K562 (cell line): ENCODE data around the gene SCGB1A1. TPM values are rescaled to one million over a fixed set of nuclear protein-coding genes. Genes with fewer than 3 reads are reported as not detected.

Experiments
- ATAC-seq: fragments of 200-7000 bp; cut with Tn5 transposase; 3 replicates; pipeline ENCODE4 v1.9.1; 2020; ENCODE audit warnings: moderate library complexity
- BruUV-seq: library from RNA; stranded (reverse); fragments of 400-500 nt; replicated peaks from 2 replicates; lab custom pipeline; 2021; lab: Mats Ljungman, UMichigan
- CTCF ChIA-PET: fragments of 300-600 bp; formaldehyde crosslinking; extraction: SDS; loops from one replicate; lab custom pipeline; 2021; ENCODE audit warnings: low intra/inter-chr PET ratio; lab: Yijun Ruan, JAX
- POLR2A ChIA-PET: fragments of 300-600, 350-650 bp; sonication (Branson Sonifier 250); formaldehyde crosslinking; extraction: SDS; loops from one replicate; lab custom pipeline; 2021; ENCODE audit warnings: antibody characterized with exemption, inconsistent platforms; lab: Yijun Ruan, JAX
- DNase-seq, 4 experiments: peaks; one replicate each; pipeline versions ENCODE4 v3.0.0 to v3.0.0-alpha.2; 2011 to 2018; ENCODE audit warnings: low spot score in 3 of 4, mixed read lengths in 3 of 4; ENCODE audit errors: extremely low read depth in 1 of 4
- FAIRE-seq: peaks from 2 replicates; lab custom pipeline; 2011; peaks lifted over from hg19 to GRCh38; lab: Jason Lieb, UNC
- H2AFZ ChIP-seq: 2 replicates; pipeline ENCODE4 v1.6.0; 2011; ENCODE audit warnings: low read depth, low read length, control low read depth, inconsistent platforms
- H3K27ac ChIP-seq: fragments of 200-600 bp; 3 replicates; pipeline ENCODE4 v1.8.0; 2011; ENCODE audit warnings: low read depth, mild to moderate bottlenecking, control low read depth, inconsistent platforms, low read length, moderate library complexity, mixed read lengths; ENCODE audit errors: extremely low read depth
- H3K27me3 ChIP-seq, 2 experiments: fragments of 300-600 bp in 1 of 2; 2 replicates in 1 of 2; 3 replicates in 1 of 2; pipeline versions ENCODE4 v1.6.0 to v1.8.0; 2011; ENCODE audit warnings: inconsistent platforms in 2 of 2, low read length in 2 of 2, mild to moderate bottlenecking in 1 of 2, mixed read lengths in 1 of 2, moderate library complexity in 1 of 2; ENCODE audit not compliant: control insufficient read depth in 2 of 2, insufficient read depth in 2 of 2
- H3K36me3 ChIP-seq: fragments of 300-600 bp; 3 replicates; pipeline ENCODE4 v1.8.0; 2011; ENCODE audit warnings: mild to moderate bottlenecking, low read length, inconsistent platforms; ENCODE audit not compliant: control insufficient read depth, insufficient read depth
- H3K4me1 ChIP-seq, 2 experiments: fragments of 200-600 bp in 1 of 2; replicated peaks in 1 of 2; 2 replicates in 1 of 2; 3 replicates in 1 of 2; pipeline versions ENCODE4 v1.5.1 to v1.8.0; 2011; ENCODE audit warnings: inconsistent platforms in 2 of 2, low read length in 2 of 2, mild to moderate bottlenecking in 1 of 2, mixed read lengths in 1 of 2, moderate library complexity in 1 of 2; ENCODE audit not compliant: control insufficient read depth in 2 of 2, insufficient read depth in 2 of 2
- H3K4me2 ChIP-seq: 2 replicates; pipeline ENCODE4 v1.6.1; 2011; ENCODE audit warnings: low read length, control low read depth, inconsistent platforms, mixed read lengths; ENCODE audit not compliant: insufficient read depth
- H3K4me3 ChIP-seq: fragments of 200-600 bp; sonication (generic), shearing (Covaris generic); 2 replicates; pipeline ENCODE4 v1.5.1; 2016; ENCODE audit warnings: control low read depth, inconsistent platforms
- H3K79me2 ChIP-seq: fragments of 200-600 bp; 3 replicates; pipeline ENCODE4 v1.8.0; 2011; ENCODE audit warnings: low read length, inconsistent platforms; ENCODE audit not compliant: control insufficient read depth, insufficient read depth
- H3K9ac ChIP-seq, 2 experiments: 2 replicates each; pipeline versions ENCODE4 v1.6.0 to v1.6.1; 2011; ENCODE audit warnings: low read depth in 2 of 2, low read length in 2 of 2, control low read depth in 1 of 2, inconsistent platforms in 1 of 2, mild to moderate bottlenecking in 1 of 2, mixed read lengths in 1 of 2; ENCODE audit not compliant: insufficient read depth in 1 of 2
- H3K9me1 ChIP-seq: one replicate; pipeline ENCODE4 v1.6.0; 2011; ENCODE audit warnings: inconsistent platforms, mild to moderate bottlenecking, low read length, moderate library complexity; ENCODE audit not compliant: control insufficient read depth, insufficient read depth
- H3K9me3 ChIP-seq: replicated peaks from 2 replicates; pipeline ENCODE4 v1.5.1; 2011; ENCODE audit warnings: low read depth, low read length, inconsistent platforms; ENCODE audit not compliant: control insufficient read depth, insufficient read depth
- H4K20me1 ChIP-seq: replicated peaks from 2 replicates; pipeline ENCODE4 v1.6.1; 2011; ENCODE audit warnings: low read length, inconsistent platforms, mixed read lengths; ENCODE audit not compliant: control insufficient read depth, insufficient read depth
- ATF2 ChIP-seq: sonication (generic); formaldehyde crosslinking; IDR thresholded peaks from 2 replicates; pipeline ENCODE4 v1.8.1; 2022; ENCODE audit warnings: missing genetic modification reagents
- KLF13 ChIP-seq: fragments of 450-650 bp; IDR thresholded peaks from 2 replicates; pipeline ENCODE4 v1.6.1; 2016; ENCODE audit warnings: missing genetic modification characterization, low read depth, mild to moderate bottlenecking, missing compliant biosample characterization, moderate library complexity, borderline replicate concordance
- MGA ChIP-seq: fragments of 450-650 bp; IDR thresholded peaks from 2 replicates; pipeline ENCODE4 v1.6.1; 2016; ENCODE audit warnings: mild to moderate bottlenecking, moderate library complexity
- ZBTB11 ChIP-seq, 3 experiments: fragments of 200-800 bp in 1 of 3; fragments of 250-450 bp in 1 of 3; fragments of 450-650 bp in 1 of 3; sonication (Bioruptor Pico) in 1 of 3; sonication (Bioruptor generic) in 1 of 3; formaldehyde crosslinking in 1 of 3; IDR thresholded peaks; 2 replicates each; pipeline versions ENCODE4 v1.6.1 to v1.8.0; 2016 to 2022; ENCODE audit warnings: mild to moderate bottlenecking in 2 of 3, missing genetic modification characterization in 2 of 3, missing compliant biosample characterization in 1 of 3, moderate library complexity in 1 of 3
- WGBS: fragments of 100-300 bp; shearing (Covaris generic); methylation state at CpG from one replicate; pipeline ENCODE4 v1.1.6; 2016; ENCODE audit warnings: low coverage, mixed read lengths; ENCODE audit not compliant: insufficient coverage; ENCODE audit errors: missing lambda C conversion rate; 5-methylcytosine and 5-hydroxymethylcytosine counted together
- in situ Hi-C: fragments of 300-500 bp; cut with MboI; formaldehyde crosslinking; loops from 4 replicates; pipeline ENCODE4 v1.15.0; 2018; ENCODE audit warnings: inconsistent platforms, mixed read lengths
- intact Hi-C: fragments of 100-400 bp; cut with micrococcal nuclease; formaldehyde crosslinking; loops from 2 replicates; pipeline ENCODE4 v1.14.2; 2022
- polyA plus RNA-seq, 8 experiments: library from polyadenylated mRNA; depleted of rRNA in 4 of 8; stranded (reverse) in 5 of 8; unstranded in 3 of 8; fragments of >200 nt; fragmentation: Nextera tagmentation in 2 of 8; fragmentation: Illumina TruSeq in 1 of 8; extraction: Ambion mirVana in 2 of 8; extraction: Trizol in 1 of 8; gene quantifications; 2 replicates each; pipeline versions ENCODE4 v1.2.1 to v1.2.3, GENCODE V29; 2011 to 2014; ENCODE audit warnings: inconsistent platforms in 1 of 8, missing spikeins in 1 of 8
- total RNA-seq, 7 experiments: library from RNA; depleted of rRNA in 6 of 7; stranded (reverse); fragments of >200 nt in 6 of 7; fragmentation: Illumina TruSeq in 2 of 7; extraction: Trizol in 2 of 7; gene quantifications; 2 replicates each; pipeline versions ENCODE4 v1.2.1 to v1.2.3, GENCODE V29; 2011 to 2021; ENCODE audit warnings: low replicate concordance in 1 of 7

Gene SCGB1A1
- total and polyA plus RNA-seq, 9 of the 15 experiments (the other 6 are each of a cell fraction or from before 2014, with no cell fraction given) = 0.55 TPM; not detected in 8

- Histone ChIP-seq H3K27ac (no peak overlapping the region), H3K79me2 (no peaks in the 10 kb centered on the region), H3K27me3 (no peaks in the 10 kb centered on the region), H3K9ac (no peak overlapping the region), H3K9me1 (no peaks in the 10 kb centered on the region), H2AFZ (no peak overlapping the region), H3K36me3 (no peaks in the 10 kb centered on the region), H3K4me1 (peaks cover under 1 to 8% of the 10 kb centered on the region in 2 experiments; a peak in 3 of 5 replicates), H3K9me3 (no peaks in the 10 kb centered on the region), H3K4me2 (no peak overlapping the region), H3K4me3 (no peak overlapping the region), H4K20me1 (no peaks in the 10 kb centered on the region)
- in situ Hi-C loops = loop anchor here (5.0 to 25.0 kb wide), 3 partner anchors 38 to 638 kb away; partner anchors contain the start of genes ASRGL1 and SLC22A8
- ChIA-PET POLR2A (interaction anchor here (0.6 kb wide), 1 partner anchor 158 kb away, joined by 3 read pairs; no protein-coding TSS in a partner anchor), CTCF (no interaction called here)
- no peak for DNase-seq
- WGBS = 52% methylated on average over 8 of the region's 9 CpGs
- intact Hi-C loops = loop anchor here (5.0 to 10.0 kb wide), 3 partner anchors 50 to 178 kb away; no protein-coding TSS in a partner anchor
- no peak for ATAC-seq
- FAIRE-seq = no peak
- BruUV-seq = no TSS peak
- TF ChIP-seq MGA (no peak), ZBTB11 (CRISPR knock-in tag; IDR thresholded peaks at IDR 0.05) (no peak), ATF2 (CRISPR knock-in tag) (no peak), KLF13 (tag) (no peak)
These were observed 44.0 kb upstream of the SCGB1A1 start for GRCh38 chr11:62374801-62375200.
